ENCODE results near the gene DCUN1D2. TPM values are rescaled to one million over a fixed set of nuclear protein-coding genes. Genes with fewer than 3 reads are reported as not detected.

Gene DCUN1D2
- total RNA-seq: 17.0 to 24.9 TPM (median 19.5 TPM) in 3 replicates
- long read RNA-seq, partial matches to known transcripts: 0 of 6 reads
- long read RNA-seq, other reads (novel, unspliced or antisense): 3 of 6 reads

DNA sequence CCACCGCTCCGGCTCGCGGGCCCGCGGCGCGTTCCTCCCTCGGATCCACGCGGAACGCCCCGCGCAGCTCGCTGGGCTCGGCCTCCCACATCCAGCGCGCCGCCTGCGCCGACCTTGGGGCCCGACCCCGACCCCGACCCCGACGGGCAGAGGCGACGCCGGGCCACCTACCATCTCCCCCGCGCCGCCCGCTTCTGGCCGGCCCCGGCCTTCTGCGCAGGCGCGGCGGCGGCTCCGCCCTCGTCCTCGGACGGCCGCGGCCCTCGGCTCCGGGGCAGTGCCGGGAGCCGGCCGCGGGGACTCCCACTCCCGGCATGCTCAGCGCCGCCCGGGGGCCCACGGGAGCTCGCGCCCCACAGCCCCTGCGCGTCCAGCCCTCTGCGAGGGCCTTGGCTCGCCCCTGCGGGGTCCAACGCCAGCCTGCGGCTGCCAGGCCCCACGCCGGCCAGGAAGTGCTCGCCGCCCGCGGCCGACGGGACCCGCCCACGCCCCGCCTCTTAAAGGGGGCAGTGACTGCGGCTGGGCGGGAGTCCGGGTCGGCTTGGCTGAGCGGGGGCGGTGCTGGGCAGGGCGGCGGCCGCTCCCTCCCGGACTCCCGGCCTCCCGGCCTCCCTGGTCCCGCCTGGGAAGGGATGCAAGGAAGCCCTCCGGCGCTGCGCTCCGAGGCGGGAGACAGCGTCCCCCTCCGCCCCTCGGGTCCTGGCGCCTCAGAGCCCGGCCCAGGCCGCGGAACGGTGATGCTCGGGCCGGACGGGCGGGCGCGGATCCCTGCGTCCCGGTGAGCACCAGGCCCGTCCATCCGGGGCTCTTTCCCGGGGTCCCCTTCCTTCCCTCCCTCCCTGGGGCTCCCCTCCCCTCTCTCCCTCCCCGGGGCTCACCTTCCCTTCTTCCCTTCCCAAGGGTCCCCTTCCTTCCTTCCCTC, at the start of gene DCUN1D2:
Gene DCUN1D2, minus strand, starts transcription at position 216 of the 922 bp plus-strand sequence. Its CDS starts 42 bp downstream, at position 174.
- H3K4me1 Mint-ChIP-seq (ENCODE audit: low read depth): peaks cover 77% of the 10 kb centered on the region
- no peaks in the 10 kb centered on the region for H3K27me3 Mint-ChIP-seq (ENCODE audit: low read depth)

DNA sequence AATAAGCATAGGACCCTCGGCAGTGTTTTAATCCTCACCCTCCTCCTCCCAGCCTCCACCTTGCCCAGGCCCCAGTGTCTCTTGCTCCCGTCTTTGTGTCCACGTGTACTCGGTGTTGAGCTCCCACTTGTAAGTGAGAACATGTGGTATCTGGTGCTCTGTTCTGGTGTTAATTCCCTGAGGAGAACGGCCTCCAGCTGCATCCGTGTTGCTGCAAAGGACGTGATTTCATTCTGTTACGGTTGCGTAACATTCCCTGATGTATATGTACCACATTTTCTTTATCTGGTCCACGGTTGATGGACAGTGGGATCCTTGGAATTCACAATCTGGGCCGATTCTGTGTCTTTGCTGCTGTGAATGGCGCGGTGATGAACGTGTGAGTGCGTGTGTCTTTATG, 49.3 kb upstream of the DCUN1D2 start:
- peaks cover 11% of the 10 kb centered on the region for H3K4me1 Mint-ChIP-seq (ENCODE audit: low read depth)
- no peak overlapping the region for H3K27ac Mint-ChIP-seq (ENCODE audit: unreplicated experiment)
- H3K9me3 Mint-ChIP-seq (ENCODE audit: low read depth): peaks cover 4% of the 10 kb centered on the region
- no peaks in the 10 kb centered on the region for H3K27me3 Mint-ChIP-seq (ENCODE audit: low read depth)
- DNase-seq (ENCODE audit: low spot score): peak; percentile 18
- H3K36me3 Mint-ChIP-seq (ENCODE audit: low read depth): peaks cover 26% of the 10 kb centered on the region
- TF ChIP-seq, protein P1, sequence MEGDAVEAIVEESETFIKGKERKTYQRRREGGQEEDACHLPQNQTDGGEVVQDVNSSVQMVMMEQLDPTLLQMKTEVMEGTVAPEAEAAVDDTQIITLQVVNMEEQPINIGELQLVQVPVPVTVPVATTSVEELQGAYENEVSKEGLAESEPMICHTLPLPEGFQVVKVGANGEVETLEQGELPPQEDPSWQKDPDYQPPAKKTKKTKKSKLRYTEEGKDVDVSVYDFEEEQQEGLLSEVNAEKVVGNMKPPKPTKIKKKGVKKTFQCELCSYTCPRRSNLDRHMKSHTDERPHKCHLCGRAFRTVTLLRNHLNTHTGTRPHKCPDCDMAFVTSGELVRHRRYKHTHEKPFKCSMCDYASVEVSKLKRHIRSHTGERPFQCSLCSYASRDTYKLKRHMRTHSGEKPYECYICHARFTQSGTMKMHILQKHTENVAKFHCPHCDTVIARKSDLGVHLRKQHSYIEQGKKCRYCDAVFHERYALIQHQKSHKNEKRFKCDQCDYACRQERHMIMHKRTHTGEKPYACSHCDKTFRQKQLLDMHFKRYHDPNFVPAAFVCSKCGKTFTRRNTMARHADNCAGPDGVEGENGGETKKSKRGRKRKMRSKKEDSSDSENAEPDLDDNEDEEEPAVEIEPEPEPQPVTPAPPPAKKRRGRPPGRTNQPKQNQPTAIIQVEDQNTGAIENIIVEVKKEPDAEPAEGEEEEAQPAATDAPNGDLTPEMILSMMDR (IDR thresholded peaks at IDR 0.05): no peak
- no peak overlapping the region for H3K4me3 Mint-ChIP-seq (ENCODE audit: unreplicated experiment)

More for the DNA sequence above, at the start of gene DCUN1D2:
- peaks cover 8% of the 10 kb centered on the region for H3K36me3 Mint-ChIP-seq (ENCODE audit: low read depth)
- TF ChIP-seq, protein P1 (IDR thresholded peaks at IDR 0.05): no peak
- no peaks in the 10 kb centered on the region for H3K9me3 Mint-ChIP-seq (ENCODE audit: low read depth)
- DNase-seq (ENCODE audit: low spot score): peak; percentile 98
- peak within 1 kb of the TSS; percentile 94 for H3K27ac Mint-ChIP-seq (ENCODE audit: unreplicated experiment)
- peak within 1 kb of the TSS; percentile 89 for H3K4me3 Mint-ChIP-seq (ENCODE audit: unreplicated experiment)

DNA sequence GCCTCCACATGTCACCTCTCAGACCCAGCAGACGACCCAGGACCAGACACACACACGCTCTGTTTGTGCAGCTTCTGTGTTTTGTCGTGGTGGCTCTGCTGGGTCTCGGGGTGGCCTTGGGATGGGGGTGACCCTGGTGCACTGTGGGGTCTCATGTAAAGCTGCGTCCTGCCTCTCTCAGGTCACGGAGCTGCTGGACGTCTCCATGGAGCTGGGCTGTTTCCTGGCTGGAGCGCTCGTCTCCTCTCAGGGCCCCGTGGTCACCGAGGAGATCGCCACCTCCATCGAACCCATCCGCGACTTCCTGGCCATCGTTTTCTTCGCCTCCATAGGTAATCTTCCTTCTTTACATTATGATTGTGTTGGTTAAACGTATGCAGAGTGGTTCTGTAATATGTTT, 48.7 kb upstream of the DCUN1D2 start:
- H3K4me3 Mint-ChIP-seq (ENCODE audit: unreplicated experiment): no peak overlapping the region
- peak; percentile 66 for DNase-seq (ENCODE audit: low spot score)
- TF ChIP-seq, protein P1 (IDR thresholded peaks at IDR 0.05): no peak
- no peak overlapping the region for H3K27ac Mint-ChIP-seq (ENCODE audit: unreplicated experiment)
- peaks cover 4% of the 10 kb centered on the region for H3K9me3 Mint-ChIP-seq (ENCODE audit: low read depth)
- peaks cover 8% of the 10 kb centered on the region for H3K4me1 Mint-ChIP-seq (ENCODE audit: low read depth)
- H3K27me3 Mint-ChIP-seq (ENCODE audit: low read depth): no peaks in the 10 kb centered on the region
- H3K36me3 Mint-ChIP-seq (ENCODE audit: low read depth): peaks cover 27% of the 10 kb centered on the region

DNA sequence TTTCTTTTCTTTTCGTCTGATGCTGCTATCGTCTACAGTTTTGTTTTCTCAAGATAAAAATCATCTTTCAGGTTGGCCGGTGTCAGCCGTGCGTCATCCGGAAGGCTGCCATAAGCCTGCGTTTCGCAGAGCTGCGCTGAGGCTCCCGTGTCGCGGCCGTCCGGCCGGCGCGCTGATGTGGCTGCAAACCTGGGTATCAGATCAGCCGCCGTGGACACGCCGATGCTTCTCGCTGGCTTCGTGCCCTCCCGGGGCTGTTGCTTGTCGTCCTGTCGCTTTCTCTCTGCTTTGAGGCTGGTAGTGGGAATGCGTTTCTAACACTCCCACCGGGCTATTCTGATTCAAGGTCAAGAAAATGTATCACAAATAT, 48.2 kb upstream of the DCUN1D2 start:
- Mint-ChIP-seq H3K27ac (ENCODE audit: unreplicated experiment) (no peak overlapping the region), H3K36me3 (ENCODE audit: low read depth) (peaks cover 29% of the 10 kb centered on the region), H3K4me3 (ENCODE audit: unreplicated experiment) (no peak overlapping the region), H3K4me1 (ENCODE audit: low read depth) (peaks cover 3% of the 10 kb centered on the region), H3K27me3 (ENCODE audit: low read depth) (no peaks in the 10 kb centered on the region), H3K9me3 (ENCODE audit: low read depth) (peaks cover 4% of the 10 kb centered on the region)
- peak; percentile 71 for DNase-seq (ENCODE audit: low spot score)
- TF ChIP-seq, protein P1 (IDR thresholded peaks at IDR 0.05): no peak

DNA sequence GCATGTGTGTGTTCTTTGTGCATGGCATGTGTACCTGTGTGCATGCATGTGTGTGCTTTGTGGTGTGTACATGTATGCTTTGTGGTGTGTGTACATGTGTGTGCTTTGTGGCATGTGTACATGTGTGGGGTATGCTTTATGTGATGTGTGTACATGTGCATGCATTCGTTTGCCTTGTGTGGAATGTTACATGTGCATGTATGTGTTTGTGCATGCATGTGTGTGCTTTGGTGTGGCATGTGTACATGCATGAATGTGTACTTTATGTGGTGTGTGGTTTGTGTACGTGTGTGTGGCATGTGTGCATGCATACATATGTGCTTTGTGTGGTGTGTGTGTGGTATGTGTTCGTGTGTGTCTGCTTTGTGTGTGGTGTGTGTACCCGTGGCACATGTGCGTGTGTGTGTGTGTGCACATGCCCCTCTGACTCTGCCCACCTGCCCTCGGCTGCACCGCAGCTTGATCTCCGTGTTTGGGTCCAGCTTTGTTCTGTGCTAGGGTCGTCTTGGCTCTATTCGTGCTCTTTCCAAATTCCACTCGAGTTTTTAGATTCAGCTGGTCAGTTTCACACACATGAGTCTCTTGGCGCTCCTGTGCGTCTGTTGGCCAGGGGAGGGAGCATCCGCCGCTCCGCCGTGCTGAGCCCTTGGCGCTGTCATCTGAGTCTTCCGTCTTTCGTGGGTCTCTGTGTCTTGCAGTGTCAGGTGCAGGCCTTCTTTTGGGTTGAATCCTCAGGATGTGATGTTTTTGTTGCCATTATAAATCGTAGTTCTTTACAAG, 47.6 kb upstream of the DCUN1D2 start:
- peaks cover 4% of the 10 kb centered on the region for H3K9me3 Mint-ChIP-seq (ENCODE audit: low read depth)

More for the DNA sequence above, 47.6 kb upstream of the DCUN1D2 start:
- H3K27ac Mint-ChIP-seq (ENCODE audit: unreplicated experiment): no peak overlapping the region
- H3K27me3 Mint-ChIP-seq (ENCODE audit: low read depth): no peaks in the 10 kb centered on the region
- H3K4me1 Mint-ChIP-seq (ENCODE audit: low read depth): no peaks in the 10 kb centered on the region
- H3K36me3 Mint-ChIP-seq (ENCODE audit: low read depth): peaks cover 28% of the 10 kb centered on the region
- TF ChIP-seq, protein P1 (IDR thresholded peaks at IDR 0.05): no peak
- no peak overlapping the region for H3K4me3 Mint-ChIP-seq (ENCODE audit: unreplicated experiment)
- DNase-seq (ENCODE audit: low spot score): peak; percentile 47

Measured in chondrocyte (in vitro differentiated cells).